Activated T-helper 9 cell treated with anti-CD3 and anti-CD28 coated beads, Interleukin-2, amount 50 U/mL, for 16 hours (primary cell): ENCODE results near the gene SYMPK.

Experiments
- DNase-seq: peaks from one replicate; pipeline ENCODE4 v3.0.0-alpha.2; 2020; ENCODE audit warnings: low read depth

Gene SYMPK

DNA sequence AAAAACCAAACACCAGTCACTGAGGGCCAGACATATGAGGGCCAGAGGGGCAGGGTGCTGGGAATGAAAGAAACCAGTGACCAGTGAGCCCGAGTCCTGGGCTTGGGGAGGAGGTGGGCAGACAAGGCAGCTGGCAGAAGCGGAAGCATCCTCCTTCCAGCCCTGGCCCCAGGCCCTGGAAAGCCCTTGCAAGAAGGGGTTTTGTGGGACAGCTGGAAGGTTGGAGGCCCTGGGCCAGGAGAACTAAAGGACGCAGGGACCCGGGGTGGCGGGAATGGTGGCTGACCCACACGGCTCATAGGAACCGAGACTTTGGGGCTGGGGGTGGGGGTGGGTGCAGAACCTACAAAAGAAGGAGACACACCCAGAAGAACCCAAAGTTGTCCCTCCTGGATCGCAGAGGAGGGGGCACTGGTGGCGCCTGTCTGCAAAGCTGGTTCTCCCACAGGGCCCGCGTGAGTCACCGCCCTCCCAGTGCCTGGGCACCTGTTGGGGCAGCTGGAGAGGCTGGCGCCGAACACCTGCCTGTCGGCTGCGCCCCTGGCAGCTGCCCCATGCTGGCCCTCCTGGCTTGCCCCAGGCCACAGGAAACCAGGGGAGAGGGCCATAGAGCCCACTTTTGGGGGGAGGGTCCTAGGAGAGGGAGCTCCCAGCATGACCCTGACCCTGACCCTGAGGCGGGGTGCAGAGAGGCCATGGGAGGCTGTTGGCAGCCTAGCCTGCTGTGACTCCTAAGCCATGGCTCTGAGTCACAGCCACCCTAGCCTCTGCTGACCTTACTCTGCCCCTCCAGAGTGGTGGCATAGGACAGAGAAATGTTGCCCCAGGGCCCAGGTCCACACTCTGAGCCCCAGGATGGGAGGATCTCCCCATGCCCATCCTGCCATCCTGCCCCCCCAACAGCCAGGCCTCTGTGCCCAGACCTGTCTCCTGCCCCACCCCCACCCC lies 81.5 kb downstream of the SYMPK start:
- DNase-seq, result no peak

DNA sequence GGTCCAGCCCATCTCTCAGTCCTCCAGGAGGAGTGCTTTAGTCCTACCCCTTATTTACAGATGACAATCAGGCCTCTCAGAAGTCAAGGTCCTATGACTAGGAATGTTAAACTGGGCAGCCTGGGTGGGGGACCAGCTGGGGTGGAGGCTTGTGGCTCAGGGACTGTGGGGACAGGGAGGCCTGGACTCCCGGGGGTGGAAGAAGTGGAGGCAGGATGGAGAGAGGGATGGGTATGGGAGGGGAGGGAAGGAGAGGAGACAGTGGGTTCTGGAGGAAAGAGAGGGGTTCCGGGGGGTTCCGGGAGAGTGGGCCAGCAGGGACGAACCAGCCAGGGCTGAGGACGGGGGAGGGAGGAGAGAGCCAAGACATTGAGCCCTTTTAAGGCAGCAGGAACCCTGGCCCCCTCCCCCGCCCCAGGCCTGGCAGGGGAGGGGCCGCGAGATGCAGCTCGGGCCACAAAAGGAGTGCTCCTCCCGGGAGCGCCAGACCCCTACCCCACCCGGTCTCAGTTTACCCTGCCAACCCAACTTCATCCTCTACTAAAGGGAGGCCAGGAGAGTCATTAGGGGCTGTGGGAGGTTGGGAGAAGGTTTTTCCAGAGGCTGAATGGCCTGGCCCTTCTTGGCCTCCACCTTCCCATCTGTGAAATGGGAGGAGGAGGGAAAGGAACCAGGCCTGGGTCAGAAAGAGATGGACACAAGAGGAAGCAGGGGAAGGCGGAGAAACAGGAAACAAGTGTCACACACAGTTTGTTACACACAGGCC lies 82.3 kb downstream of the SYMPK start:
- DNase-seq, result no peak

DNA sequence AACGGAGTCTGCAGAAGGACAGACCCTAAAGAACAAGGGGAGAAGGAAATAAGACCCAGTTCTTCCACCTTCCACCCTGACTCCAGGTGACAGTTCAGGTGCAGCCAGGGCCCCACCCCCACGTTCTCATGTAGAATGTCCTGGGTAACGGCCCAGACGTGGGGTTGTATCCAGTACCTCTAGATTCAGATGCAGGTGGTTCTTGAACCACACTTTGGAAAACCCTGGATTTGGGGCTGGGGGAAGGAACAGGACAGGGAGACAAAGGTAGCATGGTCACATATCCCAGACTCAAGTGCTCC lies 82.8 kb downstream of the SYMPK start:
- DNase-seq, result no peak

DNA sequence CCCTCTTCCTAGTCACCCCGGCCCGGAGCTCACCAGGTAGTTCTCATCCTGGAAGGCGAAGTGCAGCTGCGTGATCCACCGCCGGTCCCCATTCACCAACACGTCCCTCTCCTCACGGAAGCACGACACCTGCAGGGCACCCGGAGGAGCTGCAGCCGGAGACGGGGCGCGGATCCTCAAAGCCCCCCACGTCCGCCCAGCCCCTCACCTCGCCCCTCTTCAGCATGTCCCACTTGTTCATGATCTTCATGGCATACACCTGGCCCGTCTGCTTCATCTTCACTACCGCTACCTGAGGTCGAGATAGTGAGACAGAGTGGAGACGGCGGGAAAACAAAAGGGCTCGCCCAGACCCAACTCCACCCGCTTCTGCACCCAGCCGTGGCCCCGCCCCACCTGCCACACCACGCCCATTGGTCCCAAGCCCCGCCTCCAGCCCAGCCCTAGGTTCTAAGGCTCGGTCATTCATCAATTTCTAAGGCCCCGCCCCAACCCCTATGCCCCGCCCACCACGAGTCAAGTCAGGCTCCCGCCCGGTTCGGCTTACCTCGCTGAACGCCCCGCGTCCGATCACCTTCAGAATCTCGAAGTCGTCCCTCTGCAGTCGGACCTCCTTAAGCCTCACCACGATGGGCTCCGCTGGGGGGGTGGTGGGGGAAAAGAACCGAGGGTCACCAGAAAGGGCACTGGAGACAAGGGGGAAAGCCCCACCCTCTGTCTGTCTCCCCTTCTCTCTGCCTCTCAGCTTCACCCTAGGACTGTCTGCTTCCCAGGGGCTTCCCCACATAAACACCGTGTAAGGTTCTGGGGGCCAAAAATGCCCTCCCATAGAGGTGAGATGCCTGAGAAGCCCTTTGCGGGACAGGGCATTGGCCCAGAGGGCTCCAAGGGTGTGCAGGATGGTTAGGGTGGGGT lies 83.5 kb downstream of the SYMPK start:
- DNase-seq, result peak; percentile 72

DNA sequence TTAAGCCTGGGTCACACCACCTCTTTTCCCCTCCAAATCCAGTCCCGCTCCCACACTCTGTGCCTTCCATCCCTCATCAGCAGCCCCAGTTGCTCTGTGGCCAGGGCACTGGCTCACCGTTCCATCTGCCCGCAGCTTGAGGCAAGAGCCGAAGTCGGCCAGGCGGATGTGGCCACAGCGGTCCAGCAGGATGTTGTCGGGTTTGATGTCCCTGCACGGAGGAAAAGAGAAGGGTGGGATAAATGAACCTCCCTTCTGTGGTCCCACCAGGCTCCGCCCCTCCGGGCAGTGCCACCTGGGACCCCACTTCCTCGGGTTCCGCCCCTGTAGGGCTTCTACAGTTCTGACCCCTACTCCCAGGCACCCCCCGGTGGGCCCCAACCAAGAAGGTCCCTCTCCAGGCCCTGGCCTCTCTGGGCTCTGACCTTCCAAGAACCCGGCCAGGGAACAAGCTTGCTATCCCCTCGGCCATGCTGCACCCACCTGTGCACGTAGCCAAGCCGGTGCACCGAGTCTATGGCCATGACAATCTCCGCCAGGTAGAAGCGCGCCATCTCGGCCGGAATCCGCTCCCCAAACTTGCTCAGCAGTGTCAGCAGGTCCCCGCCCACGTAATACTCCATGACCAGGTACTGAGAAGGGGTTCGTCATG lies 84.8 kb downstream of the SYMPK start:
- no peak for DNase-seq

DNA sequence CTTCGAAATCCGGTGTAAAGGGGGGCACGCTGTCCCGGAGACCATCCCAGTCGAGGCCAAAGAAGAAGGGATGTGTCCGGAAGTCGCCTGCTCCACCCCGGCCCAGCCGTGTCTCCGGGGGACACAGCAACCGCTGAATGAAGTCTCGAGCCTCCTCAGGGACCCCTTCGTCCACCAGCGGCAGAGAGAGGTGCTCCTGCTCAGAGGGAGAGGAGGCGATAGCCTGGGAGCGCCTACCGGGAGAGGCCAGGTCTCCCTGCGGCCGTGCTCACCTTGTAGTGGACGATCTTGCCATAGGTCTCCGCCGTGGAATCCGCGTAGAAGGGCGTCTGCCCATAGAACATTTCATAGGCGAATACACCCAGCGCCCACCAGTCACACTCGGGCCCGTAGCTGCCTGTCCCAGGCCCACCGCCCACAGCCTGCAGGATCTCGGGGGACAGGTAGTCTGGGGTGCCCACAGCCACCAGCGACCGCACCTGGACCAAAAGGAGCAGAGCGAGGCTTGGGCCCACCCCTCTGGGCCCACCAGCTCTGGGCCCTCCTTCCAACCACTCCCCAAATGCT lies 85.5 kb downstream of the SYMPK start:
- DNase-seq, result no peak

DNA sequence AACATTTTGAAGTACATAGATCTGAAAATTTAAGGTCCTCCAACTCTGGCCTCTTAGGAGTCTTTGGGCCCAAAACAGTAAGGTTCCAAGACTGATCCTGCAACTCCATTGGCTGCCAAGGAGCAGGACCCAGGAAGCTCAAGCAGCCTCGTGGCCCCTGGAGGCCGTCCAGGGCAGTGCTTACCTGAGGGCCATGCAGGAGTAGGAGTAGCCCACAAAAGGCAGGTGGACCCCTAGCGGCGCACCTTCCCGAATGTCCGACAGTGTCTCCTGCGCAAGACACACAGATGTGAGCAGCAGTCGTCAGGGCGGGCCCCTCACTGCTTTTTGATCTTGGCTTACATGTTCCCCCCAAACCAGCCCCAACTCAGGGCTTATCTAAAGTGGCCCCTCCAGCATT lies 88.2 kb downstream of the SYMPK start:
- no peak for DNase-seq

DNA sequence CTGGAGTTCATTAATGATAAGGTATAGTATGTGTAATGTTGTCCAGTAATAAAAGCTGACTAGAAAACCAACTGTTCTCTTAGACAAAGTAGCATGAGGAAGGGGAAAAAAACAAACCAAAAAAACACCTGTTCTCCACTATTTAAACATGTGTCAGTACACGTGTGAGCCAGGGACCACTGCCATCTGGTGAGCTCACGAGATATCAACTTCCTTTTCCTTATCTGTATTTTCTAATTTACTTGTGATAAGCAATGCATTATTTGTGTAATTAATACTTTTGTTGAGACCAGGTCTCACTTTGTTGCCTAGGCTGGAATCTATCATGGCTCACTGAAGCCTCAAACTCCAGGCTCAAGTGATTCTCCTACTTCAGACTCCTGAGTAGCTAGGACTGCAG lies 89.6 kb downstream of the SYMPK start:
- DNase-seq, result no peak

DNA sequence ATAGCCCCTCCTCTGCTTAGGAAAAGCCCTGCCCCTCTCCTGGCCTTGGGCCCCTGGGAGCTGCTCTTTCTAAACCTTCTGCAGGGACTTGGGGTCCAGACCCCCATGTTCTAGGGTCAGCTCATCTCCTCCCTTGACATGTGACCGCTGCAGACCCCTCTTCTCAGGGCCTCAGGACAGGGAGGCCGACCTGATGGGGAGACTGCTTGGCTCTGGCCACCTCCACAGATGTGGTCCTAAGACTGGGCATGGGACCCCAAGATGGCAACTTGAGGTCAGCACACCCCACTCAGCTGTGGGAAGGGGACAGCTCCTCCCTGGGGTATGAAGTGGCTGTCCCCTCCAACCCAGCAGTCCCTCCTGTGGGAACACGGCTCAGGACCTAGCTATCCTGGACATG lies 90.0 kb downstream of the SYMPK start:
- no peak for DNase-seq

DNA sequence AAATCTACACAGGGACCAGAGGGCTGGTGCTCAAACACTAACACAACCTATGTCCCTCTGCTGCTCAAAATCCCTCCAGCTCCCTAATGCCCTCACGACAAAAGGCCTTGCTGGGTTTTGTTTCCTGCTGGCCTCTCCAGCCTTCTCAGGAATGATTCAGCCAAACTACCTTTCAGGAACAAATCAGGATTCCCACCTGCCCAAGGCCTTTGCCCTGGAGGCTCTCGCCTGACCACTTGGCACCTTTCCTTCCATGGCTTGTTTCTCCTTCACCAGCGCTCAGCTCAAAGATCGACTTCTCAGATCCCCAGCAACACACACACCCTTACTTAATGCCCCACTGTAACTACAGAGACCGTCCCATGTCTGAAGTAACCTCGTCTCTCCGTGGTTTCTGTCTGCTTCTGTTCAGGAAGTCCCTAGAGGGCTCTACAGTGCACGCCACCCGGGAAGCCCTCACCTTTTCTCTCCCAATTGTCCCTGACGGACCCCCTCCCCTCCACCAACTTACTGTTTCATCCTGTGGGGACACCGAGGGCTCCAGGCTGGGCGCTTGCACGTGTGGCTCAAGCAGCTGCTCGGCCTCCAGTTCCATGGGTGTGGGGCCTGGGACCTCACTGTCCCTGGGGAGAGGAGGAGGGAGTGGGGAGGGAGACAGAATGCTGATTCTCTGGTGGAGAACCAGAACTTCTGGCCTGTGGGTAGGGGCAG lies 90.7 kb downstream of the SYMPK start:
- DNase-seq, result no peak

DNA sequence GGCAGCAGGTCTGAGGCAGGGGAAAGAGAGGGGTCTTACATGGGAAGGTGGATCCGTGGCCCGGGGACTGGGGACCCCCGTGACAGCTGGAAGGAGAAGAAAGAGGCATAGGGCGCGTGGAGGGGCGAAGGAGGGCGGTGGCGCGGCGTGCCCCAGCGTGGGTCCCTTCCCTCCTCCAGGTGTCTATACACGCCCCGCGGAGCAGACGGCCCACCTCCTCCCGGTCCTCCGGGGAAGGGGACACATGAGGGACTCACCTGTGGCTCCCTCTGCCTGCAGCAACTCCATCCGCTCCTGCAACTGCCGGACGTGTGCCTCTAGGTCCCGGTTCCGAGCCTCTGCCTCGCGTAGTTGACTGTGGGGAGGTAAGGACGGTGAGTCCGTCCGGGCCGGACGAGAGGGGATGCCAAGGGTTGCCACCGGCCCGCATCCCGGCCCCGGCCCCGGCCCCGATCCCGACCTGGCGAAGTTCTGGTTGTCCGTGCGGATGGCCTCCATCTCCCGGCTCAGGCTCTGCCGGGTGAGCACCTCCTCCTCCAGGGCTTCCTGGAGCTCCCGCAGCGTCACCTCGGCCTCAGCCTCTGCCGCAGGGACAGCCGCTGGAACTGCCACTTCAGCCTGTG lies 91.5 kb downstream of the SYMPK start:
- DNase-seq, result no peak

DNA sequence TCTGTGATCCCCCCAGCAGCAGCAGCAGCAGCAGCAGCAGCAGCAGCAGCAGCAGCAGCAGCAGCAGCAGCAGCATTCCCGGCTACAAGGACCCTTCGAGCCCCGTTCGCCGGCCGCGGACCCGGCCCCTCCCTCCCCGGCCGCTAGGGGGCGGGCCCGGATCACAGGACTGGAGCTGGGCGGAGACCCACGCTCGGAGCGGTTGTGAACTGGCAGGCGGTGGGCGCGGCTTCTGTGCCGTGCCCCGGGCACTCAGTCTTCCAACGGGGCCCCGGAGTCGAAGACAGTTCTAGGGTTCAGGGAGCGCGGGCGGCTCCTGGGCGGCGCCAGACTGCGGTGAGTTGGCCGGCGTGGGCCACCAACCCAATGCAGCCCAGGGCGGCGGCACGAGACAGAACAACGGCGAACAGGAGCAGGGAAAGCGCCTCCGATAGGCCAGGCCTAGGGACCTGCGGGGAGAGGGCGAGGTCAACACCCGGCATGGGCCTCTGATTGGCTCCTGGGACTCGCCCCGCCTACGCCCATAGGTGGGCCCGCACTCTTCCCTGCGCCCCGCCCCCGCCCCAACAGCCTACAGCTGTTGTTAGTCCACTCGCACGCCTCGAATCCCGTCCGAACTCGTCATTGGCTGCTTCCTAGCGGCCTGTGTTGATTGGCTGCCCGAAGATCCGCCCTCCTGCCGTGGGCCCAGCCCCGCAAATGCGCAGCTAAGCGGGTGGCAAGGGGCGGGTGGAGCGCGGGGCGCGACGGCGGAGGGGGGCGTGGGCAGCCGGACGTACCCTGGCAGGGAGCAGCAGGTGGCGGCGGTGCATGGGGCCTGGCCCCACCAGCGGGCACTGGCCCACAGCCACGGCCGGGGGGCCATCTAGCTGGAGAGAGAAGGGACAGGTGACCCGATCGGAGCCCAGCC lies 92.5 kb downstream of the SYMPK start:
- DNase-seq, result peak; percentile 87

DNA sequence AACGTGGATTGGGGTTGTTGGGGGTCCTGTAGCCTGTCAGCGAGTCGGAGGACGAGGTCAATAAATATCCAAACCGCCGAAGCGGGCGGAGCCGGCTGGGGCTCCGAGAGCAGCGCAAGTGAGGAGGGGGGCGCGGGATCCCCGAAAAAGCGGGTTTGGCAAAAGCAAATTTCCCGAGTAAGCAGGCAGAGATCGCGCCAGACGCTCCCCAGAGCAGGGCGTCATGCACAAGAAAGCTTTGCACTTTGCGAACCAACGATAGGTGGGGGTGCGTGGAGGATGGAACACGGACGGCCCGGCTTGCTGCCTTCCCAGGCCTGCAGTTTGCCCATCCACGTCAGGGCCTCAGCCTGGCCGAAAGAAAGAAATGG lies 93.1 kb downstream of the SYMPK start:
- peak; percentile 26 for DNase-seq

DNA sequence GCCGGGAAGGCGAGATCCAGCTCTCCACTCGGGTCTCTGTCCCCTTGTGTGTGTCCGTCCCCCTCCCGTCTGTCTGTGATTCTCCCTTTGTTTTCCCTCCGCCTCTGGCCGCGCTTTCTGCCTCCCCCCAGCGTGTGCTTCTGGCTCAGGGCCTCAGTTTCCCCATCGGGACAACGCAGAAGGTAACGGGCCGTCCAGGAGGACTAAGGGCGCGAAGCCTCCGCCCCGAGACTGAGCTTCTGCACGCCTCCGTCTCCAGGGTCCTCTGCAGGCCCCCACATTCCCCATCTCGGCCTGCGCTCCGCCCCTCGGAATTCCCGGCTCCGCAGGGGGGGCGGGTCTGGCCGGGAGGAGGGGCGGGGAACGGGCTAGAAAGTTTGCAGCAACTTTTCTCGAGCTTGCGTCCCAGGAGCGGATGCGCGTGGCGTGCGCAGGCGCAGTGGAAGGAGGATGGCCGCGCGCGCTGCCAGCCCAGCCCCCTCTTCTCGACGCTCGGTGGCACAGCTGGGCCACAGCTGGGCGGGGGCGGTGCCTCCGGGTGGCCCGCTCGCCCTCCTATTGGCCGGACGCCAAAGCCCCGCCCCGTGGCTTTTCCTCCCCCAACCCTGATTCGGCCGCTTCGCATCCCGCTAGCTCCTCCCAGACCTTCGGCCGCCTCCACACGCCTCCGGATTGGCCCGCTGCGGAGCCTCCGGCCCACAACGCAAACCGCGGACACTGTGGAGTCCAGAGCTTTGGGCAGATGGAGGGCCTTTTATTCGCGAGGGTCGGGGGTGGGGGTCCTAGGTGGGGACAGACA lies 93.8 kb downstream of the SYMPK start, which contains the start of gene SIX5:
Gene SIX5, minus strand, starts transcription at position 269 of the 799 bp plus-strand sequence. CDS start 408 bp downstream, outside the sequence.
- DNase-seq, result peak; percentile 88

DNA sequence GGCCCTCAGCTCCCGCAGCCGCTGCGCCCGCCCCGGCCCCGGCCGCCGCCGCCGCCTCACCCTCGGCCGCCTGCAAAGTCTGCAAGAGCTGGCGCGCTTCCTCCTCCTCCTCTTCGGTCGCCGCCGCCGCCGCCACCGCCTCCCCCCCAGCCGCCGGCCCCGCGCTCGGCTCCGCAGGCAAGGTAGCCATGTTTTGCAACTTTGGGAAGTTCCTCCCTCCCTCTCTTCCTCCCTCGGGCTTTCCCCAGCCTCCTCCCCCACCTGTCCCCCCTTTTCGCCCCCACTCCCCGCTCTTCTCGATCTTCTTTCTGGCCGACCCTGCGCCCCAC lies 94.3 kb downstream of the SYMPK start:
- DNase-seq, result no peak

DNA sequence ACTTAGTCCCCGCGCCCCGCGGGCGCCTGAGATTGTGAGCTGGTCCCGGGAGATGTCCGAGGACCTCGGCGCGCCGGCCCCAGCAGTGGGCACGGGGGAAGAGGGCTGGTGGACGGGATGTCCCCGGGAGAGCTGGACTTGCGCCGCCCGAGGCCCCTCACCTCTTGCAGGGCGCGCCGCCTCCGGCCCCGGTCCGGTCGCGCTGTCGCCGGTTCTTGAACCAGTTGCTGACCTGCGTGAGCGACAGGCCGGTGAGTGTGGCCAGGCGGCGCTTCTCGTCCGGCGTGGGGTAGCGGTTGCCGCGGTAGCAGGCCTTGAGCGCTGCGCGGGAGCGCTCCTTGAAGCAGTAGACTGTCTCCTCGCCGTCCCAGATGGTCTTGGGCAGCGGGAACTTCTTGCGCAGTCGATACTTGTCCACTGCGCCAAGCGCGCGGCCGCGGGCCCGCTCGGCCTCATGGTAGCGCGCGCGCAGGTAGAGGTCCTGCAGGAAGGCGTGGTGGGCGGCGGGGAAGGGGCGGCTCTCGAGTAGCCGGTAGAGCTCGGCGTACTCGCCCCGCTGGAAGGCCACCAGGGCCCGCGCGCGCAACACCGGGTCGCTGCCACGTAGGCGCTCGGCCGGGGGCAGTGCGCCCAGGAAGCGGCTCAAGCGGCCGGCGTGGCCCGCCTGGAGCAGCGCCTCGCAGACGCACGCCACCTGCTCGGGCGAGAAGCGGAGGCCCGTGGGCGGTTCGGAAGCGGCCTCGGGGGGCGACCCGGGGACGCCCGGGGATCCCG lies 94.9 kb downstream of the SYMPK start:
- DNase-seq, result no peak

DNA sequence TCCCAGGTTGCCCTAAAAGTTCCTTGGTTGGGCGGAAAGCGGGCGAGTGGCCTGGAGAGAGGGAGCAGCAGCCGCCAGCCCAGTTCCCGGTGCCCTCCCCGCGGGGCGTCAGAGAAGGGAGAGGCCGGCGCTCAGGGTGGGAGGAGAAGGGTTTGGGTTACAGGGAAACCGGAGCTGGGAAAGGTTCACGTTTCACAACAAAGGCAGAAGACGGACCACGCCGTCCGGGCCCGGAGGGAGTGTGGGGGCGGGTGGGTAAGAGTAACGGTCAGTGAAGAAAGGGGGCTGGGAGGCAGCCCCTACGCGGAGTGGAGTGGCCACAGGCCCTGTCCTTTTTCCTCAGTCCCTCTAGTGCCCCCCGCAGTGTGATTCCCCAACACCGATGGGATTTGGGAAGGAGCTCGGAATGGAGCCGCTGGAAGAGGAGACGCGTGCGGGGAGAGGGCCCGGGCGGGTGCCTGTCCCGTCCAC lies 95.5 kb downstream of the SYMPK start:
- no peak for DNase-seq
